Choroid plexus epithelial cell (primary cell): ENCODE measurements around the gene ZNRF3.

ENCODE experiments used
- DNase-seq: peaks from one replicate; pipeline ENCODE4 v3.0.0-alpha.2; 2010; ENCODE audit warnings: low read depth
- H3K4me3 ChIP-seq: 2 replicates; pipeline ENCODE4 v1.5.1; 2011; ENCODE audit warnings: low read depth, mild to moderate bottlenecking, control low read depth, low read length, moderate library complexity
- TF ChIP-seq, protein P1 (sequence below): conservative IDR thresholded peaks from 2 replicates; pipeline ENCODE4 v1.5.1; 2011; ENCODE audit warnings: low read depth, mild to moderate bottlenecking, control low read depth, inconsistent platforms, low read length, moderate library complexity

ZNRF3 gene

DNA sequence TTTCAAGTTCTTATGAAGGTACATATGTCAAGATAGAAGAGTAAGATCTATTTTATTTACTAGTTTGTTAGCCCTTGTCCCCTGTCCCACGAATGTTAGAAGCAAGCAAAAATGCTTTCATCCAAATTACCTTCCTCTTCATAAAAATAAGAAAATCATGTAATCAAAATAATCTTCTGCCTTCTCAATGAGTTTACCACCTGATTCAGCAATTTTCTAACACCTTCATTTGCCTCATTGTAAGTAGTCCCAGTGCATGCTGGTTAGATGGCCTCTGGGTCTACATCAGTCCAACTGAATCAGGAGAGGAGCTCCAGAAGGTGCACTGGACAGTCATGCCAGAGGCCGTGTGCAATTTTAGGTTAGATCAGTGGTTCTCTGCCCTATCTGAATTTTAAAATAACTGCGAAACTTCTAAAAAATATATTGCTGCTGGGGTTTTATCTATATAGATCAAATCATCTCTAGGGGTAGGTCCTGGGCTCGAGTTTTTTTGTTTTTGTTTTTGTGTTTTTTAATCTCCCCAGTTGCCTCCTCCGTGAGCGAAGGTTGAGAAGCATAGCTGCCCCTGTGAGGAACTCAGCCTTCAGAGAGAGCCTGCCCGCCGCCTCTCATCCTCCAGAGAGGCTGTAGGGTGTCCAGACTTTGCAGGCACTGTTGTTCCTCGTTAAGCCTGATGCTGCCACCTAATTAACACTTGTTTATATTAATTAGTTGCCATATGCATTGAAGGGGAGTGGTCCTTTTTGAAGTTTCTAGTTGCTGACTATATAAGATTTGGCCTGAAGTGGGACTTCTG is 146.0 kb downstream of the ZNRF3 start:
- TF ChIP-seq, protein P1, sequence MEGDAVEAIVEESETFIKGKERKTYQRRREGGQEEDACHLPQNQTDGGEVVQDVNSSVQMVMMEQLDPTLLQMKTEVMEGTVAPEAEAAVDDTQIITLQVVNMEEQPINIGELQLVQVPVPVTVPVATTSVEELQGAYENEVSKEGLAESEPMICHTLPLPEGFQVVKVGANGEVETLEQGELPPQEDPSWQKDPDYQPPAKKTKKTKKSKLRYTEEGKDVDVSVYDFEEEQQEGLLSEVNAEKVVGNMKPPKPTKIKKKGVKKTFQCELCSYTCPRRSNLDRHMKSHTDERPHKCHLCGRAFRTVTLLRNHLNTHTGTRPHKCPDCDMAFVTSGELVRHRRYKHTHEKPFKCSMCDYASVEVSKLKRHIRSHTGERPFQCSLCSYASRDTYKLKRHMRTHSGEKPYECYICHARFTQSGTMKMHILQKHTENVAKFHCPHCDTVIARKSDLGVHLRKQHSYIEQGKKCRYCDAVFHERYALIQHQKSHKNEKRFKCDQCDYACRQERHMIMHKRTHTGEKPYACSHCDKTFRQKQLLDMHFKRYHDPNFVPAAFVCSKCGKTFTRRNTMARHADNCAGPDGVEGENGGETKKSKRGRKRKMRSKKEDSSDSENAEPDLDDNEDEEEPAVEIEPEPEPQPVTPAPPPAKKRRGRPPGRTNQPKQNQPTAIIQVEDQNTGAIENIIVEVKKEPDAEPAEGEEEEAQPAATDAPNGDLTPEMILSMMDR: no peak
- H3K4me3 ChIP-seq: no peak overlapping the region
- DNase-seq: no peak

DNA sequence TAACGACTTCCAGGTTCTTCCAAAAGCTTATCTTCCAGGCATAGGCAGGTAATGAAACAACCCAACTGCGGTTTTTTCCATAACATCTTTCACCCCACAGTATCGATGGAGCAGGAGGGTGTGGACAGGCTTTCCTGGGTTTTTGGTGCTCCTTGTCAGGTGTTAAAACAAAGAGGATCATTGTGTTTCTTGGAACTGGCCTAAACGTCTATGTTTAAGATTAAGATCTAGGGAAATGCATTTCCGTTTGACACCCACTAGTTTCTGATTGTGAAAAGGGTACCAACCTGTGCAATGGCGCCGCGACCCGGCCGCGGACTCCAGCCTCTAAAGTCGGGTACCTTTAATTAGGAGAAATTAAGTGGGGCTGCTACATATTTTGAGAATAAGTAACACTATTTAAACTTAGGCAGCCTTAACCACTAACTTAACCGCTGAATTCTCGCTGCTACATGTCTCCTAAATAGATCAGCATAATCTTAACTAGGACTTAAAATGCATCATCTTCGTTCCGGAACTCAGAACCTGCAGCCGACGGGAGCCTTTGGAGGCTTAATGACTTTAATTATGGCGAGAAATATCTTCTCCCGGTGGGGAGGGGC is 146.7 kb downstream of the ZNRF3 start:
- H3K4me3 ChIP-seq: peak overlapping the region; percentile 55
- DNase-seq: peak; percentile 57
- TF ChIP-seq, protein P1: no peak

DNA sequence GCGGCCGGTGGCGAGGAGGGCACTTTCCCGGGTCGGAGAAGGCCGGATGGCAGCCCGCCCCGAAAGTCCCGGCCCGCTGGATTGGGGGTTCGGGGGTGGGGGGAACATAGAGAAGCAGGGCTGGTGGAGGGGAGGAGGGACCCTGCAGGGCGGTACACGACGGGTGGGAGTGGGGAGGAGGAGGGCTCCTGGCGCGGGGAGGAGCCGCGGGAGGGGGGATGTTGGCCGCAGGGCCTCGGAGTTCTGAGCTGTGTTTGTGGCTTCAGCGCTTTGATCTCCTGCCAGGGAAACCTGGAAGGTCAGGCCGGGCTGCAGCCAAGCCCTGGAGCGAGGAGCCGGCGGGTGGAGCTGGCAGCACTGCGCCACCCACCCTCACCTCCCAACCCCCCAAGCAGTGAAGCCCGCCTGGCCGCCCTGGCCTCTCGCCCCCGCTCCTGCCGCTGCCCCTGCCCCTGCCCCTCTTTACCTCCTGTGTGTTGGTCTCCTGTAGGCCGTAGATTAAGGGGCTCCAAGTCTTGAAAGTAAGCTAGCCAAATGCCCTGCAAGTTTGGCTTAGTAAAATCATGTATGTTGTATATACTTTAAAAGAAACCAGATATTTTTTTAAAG is 147.3 kb downstream of the ZNRF3 start:
- TF ChIP-seq, protein P1: no peak
- peak; percentile 88 for DNase-seq

DNA sequence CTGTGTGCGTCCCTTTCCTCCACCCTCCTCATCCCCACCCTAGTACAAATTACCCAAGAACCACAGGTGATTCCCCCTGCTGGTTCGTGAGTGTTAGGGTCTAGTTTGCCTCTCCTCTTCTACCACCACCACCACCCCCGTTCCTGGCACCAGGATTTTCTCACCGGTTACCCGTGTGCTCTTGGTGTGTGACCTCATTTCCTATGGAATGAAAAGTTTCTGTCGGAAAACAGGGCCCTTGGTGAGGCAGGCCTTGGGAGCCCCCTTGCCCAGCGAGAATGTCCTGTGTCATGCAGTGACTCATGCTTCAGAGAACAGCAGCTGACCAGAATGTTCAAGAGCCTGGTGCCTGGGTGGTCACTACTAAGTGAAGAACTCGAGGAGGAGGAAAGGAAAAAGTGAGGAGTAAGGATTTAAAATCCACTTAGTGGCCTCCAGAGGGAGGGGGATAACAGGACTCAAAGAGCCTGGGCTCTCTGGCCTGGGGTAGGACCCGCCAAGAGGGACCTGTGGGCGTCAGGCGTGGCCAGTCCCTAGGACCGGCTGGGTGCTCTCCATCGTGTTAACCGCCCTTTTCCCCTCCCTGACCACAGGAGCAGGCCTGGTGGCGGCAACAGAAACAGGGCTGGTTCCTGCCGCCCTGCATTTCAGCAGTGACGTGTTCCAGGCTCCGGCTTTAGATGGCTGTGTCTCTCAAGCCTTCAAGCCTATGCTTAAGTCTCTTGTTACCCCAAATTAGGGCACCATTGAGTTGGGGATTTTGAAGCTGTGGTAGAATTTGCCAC is 148.0 kb downstream of the ZNRF3 start:
- peak; percentile 97 for DNase-seq
- peak overlapping the region; percentile 55 for H3K4me3 ChIP-seq
- TF ChIP-seq, protein P1: peak; percentile 40

More for the DNA sequence above, 147.3 kb downstream of the ZNRF3 start:
- H3K4me3 ChIP-seq: peak overlapping the region; percentile 55

DNA sequence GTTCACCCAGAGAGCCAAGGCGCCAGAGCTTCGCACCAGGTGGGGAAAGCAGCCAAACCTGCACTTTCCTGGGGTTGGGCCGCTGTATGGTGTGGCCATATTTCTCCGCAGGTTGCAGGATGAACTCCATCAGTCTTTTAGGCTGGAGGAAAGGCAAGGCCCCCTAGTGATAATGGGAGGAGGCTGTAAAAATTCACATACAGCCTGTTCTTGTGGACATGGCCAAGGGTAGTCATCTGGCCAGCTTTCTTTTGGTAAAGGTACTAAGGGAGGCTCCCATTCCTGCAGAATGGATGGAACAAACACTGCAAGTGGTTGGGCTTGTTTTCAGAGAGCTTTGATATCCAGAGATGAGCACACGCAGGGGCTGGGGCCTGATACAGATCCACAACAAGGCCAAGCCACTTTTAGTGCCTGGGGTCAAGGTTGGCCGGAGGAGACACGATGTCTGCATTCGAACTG is 148.7 kb downstream of the ZNRF3 start:
- no peak overlapping the region for H3K4me3 ChIP-seq
- TF ChIP-seq, protein P1: peak; percentile 26
- peak; percentile 26 for DNase-seq

DNA sequence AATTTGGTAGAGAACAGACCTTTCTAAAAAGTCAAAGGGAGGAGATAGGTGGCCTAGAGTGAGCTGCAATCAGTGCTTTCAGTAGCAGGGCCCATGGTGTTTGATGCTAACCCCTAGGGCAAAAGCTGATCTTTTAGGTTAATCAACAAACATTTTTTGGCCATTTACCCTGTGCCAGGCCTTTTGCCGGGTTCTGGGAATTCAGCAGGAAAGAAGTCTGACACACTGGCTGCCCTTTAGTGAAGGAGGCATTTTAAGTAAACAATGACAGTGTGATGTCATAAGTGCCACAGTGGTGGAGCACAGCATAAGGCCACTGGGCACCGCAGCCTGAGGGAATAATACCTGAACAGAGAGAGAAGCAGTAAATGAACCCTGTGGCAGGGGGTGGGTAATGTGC is 149.2 kb downstream of the ZNRF3 start:
- TF ChIP-seq, protein P1: no peak
- DNase-seq: no peak
- H3K4me3 ChIP-seq: no peak overlapping the region
